ENCODE data around the gene TEAD1.

DNA sequence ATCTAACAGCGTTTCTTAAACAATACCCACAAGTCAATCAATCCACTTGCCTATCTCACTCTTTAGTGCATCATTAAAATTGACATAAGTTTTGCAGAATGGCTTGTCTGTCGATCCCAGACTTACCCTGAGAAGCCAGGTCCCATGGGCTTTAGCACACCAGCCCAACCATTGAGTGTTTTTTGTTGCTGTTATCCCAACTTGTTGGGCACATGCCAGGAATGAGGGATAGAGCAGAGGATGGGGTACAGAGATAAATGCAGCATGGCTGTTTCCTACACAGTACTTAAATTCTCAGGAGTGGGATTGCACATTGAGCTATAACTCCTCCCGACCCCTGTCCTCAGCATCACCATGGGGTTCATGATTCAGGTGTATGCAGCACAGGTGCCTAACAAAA is 270.7 kb downstream of the TEAD1 start:
- TF ChIP-seq, protein P1, sequence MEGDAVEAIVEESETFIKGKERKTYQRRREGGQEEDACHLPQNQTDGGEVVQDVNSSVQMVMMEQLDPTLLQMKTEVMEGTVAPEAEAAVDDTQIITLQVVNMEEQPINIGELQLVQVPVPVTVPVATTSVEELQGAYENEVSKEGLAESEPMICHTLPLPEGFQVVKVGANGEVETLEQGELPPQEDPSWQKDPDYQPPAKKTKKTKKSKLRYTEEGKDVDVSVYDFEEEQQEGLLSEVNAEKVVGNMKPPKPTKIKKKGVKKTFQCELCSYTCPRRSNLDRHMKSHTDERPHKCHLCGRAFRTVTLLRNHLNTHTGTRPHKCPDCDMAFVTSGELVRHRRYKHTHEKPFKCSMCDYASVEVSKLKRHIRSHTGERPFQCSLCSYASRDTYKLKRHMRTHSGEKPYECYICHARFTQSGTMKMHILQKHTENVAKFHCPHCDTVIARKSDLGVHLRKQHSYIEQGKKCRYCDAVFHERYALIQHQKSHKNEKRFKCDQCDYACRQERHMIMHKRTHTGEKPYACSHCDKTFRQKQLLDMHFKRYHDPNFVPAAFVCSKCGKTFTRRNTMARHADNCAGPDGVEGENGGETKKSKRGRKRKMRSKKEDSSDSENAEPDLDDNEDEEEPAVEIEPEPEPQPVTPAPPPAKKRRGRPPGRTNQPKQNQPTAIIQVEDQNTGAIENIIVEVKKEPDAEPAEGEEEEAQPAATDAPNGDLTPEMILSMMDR (IDR thresholded peaks at IDR 0.05): no peak
- no peak for TF ChIP-seq POLR2A (IDR thresholded peaks at IDR 0.05)
